GM12891 (cell line): ENCODE measurements around the gene AIF1L.

ENCODE experiments used
- POLR2A ChIP-seq: IDR thresholded peaks from 2 replicates; pipeline ENCODE4 v1.6.1; 2011; ENCODE audit warnings: low read depth, low read length, control low read depth
- POLR2AphosphoS5 ChIP-seq: IDR thresholded peaks from 2 replicates; pipeline ENCODE4 v1.6.1; 2011; ENCODE audit warnings: low read depth, low read length, control low read depth
- POU2F2 ChIP-seq: IDR thresholded peaks from 2 replicates; pipeline ENCODE4 v1.6.1; 2011; ENCODE audit warnings: low read depth, mild to moderate bottlenecking, control low read depth, low read length, moderate library complexity

DNA sequence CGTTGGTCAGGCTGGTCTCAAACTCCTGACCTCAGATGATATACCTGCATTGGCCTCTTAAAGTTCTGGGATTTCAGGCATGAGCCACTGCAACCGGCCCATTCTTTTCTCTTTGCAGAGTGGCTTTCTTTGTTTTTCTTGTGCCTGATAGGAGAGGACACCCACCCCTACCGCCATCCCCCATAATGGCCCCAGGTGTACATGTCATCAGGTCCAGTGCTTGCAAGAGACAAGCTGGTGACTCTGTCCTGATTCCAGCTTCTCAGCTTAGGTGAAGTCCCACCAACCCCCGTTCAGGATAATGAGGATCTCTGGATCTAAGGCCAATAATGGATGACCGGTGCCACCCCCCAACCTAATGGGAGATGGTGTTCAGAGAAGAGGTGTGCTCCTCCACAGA is 2.3 kb upstream of the AIF1L start:
- no peak for TF ChIP-seq POLR2AphosphoS5
- no peak for TF ChIP-seq POLR2A
- TF ChIP-seq POU2F2: no peak
